ENCODE results near the gene ANXA10. TPM values are rescaled to one million over a fixed set of nuclear protein-coding genes. Genes with fewer than 3 reads are reported as not detected.

The ANXA10 gene
- total and polyA plus RNA-seq, 2 of the 8 experiments (the other 6 are each of a cell fraction or from before 2014, with no cell fraction given) = not detected

DNA sequence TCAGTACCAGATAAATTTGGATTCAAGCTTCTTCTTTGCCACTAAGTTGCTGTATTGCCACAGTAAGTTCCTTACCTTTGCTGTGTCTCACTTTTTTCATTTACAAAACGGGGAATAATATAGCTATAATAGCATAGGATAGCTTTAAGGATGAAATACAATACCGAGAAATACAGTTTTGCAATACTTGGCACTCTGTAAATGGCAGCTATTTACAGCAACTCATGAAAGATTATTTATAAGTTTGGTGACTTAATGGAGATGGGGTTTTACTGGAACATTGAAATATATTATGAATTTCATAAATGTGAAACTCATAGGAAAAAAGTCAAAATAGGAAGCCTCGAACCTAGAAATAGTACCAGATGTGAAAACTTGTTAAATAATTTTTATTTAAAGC lies 27.6 kb downstream of the ANXA10 start (continued):
- TF ChIP-seq SIRT6 (IDR thresholded peaks at IDR 0.05; ENCODE audit: low read length) (no peak), POLR2AphosphoS5 (IDR thresholded peaks at IDR 0.05; ENCODE audit: low read depth, low read length) (no peak), YY1 (IDR thresholded peaks at IDR 0.05; ENCODE audit: low read depth, low read length) (no peak), SP4 (IDR thresholded peaks at IDR 0.05; ENCODE audit: low read length) (no peak)
- TF ChIP-seq, protein P1, sequence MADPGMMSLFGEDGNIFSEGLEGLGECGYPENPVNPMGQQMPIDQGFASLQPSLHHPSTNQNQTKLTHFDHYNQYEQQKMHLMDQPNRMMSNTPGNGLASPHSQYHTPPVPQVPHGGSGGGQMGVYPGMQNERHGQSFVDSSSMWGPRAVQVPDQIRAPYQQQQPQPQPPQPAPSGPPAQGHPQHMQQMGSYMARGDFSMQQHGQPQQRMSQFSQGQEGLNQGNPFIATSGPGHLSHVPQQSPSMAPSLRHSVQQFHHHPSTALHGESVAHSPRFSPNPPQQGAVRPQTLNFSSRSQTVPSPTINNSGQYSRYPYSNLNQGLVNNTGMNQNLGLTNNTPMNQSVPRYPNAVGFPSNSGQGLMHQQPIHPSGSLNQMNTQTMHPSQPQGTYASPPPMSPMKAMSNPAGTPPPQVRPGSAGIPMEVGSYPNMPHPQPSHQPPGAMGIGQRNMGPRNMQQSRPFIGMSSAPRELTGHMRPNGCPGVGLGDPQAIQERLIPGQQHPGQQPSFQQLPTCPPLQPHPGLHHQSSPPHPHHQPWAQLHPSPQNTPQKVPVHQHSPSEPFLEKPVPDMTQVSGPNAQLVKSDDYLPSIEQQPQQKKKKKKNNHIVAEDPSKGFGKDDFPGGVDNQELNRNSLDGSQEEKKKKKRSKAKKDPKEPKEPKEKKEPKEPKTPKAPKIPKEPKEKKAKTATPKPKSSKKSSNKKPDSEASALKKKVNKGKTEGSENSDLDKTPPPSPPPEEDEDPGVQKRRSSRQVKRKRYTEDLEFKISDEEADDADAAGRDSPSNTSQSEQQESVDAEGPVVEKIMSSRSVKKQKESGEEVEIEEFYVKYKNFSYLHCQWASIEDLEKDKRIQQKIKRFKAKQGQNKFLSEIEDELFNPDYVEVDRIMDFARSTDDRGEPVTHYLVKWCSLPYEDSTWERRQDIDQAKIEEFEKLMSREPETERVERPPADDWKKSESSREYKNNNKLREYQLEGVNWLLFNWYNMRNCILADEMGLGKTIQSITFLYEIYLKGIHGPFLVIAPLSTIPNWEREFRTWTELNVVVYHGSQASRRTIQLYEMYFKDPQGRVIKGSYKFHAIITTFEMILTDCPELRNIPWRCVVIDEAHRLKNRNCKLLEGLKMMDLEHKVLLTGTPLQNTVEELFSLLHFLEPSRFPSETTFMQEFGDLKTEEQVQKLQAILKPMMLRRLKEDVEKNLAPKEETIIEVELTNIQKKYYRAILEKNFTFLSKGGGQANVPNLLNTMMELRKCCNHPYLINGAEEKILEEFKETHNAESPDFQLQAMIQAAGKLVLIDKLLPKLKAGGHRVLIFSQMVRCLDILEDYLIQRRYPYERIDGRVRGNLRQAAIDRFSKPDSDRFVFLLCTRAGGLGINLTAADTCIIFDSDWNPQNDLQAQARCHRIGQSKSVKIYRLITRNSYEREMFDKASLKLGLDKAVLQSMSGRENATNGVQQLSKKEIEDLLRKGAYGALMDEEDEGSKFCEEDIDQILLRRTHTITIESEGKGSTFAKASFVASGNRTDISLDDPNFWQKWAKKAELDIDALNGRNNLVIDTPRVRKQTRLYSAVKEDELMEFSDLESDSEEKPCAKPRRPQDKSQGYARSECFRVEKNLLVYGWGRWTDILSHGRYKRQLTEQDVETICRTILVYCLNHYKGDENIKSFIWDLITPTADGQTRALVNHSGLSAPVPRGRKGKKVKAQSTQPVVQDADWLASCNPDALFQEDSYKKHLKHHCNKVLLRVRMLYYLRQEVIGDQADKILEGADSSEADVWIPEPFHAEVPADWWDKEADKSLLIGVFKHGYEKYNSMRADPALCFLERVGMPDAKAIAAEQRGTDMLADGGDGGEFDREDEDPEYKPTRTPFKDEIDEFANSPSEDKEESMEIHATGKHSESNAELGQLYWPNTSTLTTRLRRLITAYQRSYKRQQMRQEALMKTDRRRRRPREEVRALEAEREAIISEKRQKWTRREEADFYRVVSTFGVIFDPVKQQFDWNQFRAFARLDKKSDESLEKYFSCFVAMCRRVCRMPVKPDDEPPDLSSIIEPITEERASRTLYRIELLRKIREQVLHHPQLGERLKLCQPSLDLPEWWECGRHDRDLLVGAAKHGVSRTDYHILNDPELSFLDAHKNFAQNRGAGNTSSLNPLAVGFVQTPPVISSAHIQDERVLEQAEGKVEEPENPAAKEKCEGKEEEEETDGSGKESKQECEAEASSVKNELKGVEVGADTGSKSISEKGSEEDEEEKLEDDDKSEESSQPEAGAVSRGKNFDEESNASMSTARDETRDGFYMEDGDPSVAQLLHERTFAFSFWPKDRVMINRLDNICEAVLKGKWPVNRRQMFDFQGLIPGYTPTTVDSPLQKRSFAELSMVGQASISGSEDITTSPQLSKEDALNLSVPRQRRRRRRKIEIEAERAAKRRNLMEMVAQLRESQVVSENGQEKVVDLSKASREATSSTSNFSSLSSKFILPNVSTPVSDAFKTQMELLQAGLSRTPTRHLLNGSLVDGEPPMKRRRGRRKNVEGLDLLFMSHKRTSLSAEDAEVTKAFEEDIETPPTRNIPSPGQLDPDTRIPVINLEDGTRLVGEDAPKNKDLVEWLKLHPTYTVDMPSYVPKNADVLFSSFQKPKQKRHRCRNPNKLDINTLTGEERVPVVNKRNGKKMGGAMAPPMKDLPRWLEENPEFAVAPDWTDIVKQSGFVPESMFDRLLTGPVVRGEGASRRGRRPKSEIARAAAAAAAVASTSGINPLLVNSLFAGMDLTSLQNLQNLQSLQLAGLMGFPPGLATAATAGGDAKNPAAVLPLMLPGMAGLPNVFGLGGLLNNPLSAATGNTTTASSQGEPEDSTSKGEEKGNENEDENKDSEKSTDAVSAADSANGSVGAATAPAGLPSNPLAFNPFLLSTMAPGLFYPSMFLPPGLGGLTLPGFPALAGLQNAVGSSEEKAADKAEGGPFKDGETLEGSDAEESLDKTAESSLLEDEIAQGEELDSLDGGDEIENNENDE (IDR thresholded peaks at IDR 0.05; ENCODE audit: insufficient replicate concordance, low read length) = no peak

All from H1 (cell line).